Measurements from ENCODE around the gene PHYH. TPM values are rescaled to one million over a fixed set of nuclear protein-coding genes. Genes with fewer than 3 reads are reported as not detected.

PHYH gene
- total RNA-seq, 1 experiment from 2014 or later: 22.5 TPM

DNA sequence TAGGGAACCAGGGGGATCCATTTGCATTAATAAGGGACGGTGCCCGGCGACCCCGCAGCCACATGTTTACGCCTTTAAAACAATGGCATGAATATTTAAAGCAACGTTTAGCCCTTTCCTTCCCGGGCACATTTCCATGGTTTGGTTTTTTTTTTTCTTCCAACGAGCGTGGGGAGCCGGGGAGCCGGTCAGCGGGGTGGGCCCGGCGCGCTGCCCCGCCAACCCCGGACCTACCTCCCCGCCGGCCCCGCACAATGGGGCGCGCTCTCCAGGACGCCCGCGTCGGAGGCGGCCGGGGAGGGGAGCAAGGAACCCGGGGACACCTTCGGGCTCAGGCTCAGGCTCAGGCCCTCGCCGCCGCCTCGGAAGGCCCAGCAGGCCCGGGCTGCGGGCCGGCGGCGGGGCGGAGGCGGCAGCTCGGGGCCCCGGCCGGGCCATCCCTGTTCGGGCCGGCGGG, 47.2 kb upstream of the PHYH start (continued):
- TF ChIP-seq, protein P1, sequence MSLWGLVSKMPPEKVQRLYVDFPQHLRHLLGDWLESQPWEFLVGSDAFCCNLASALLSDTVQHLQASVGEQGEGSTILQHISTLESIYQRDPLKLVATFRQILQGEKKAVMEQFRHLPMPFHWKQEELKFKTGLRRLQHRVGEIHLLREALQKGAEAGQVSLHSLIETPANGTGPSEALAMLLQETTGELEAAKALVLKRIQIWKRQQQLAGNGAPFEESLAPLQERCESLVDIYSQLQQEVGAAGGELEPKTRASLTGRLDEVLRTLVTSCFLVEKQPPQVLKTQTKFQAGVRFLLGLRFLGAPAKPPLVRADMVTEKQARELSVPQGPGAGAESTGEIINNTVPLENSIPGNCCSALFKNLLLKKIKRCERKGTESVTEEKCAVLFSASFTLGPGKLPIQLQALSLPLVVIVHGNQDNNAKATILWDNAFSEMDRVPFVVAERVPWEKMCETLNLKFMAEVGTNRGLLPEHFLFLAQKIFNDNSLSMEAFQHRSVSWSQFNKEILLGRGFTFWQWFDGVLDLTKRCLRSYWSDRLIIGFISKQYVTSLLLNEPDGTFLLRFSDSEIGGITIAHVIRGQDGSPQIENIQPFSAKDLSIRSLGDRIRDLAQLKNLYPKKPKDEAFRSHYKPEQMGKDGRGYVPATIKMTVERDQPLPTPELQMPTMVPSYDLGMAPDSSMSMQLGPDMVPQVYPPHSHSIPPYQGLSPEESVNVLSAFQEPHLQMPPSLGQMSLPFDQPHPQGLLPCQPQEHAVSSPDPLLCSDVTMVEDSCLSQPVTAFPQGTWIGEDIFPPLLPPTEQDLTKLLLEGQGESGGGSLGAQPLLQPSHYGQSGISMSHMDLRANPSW (CRISPR knock-in tag; conservative IDR thresholded peaks at IDR 0.05; ENCODE audit: low read depth): no peak
- TF ChIP-seq, protein P2, sequence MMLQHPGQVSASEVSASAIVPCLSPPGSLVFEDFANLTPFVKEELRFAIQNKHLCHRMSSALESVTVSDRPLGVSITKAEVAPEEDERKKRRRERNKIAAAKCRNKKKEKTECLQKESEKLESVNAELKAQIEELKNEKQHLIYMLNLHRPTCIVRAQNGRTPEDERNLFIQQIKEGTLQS (CRISPR knock-in tag; conservative IDR thresholded peaks at IDR 0.05): no peak
- TF ChIP-seq TEAD4 (CRISPR knock-in tag; IDR thresholded peaks at IDR 0.05) (no peak), NFE2L1 (CRISPR knock-in tag; IDR thresholded peaks at IDR 0.05) (no peak), PRRX2 (CRISPR knock-in tag; IDR thresholded peaks at IDR 0.05) (0 out of 2 replicates have a peak, but pooled peaks have one; percentile 26), ZBTB21 (CRISPR knock-in tag; IDR thresholded peaks at IDR 0.05; ENCODE audit: borderline replicate concordance) (no peak), KAT7 (CRISPR knock-in tag; IDR thresholded peaks at IDR 0.05; ENCODE audit: borderline replicate concordance) (0 out of 2 replicates have a peak, but pooled peaks have one; percentile 70), NFATC4 (CRISPR knock-in tag; IDR thresholded peaks at IDR 0.05) (no peak), JAZF1 (CRISPR knock-in tag; IDR thresholded peaks at IDR 0.05) (no peak), RELA (CRISPR knock-in tag; IDR thresholded peaks at IDR 0.05; ENCODE audit: borderline replicate concordance) (0 out of 2 replicates have a peak, but pooled peaks have one; percentile 31), IRF2 (CRISPR knock-in tag; IDR thresholded peaks at IDR 0.05; ENCODE audit: borderline replicate concordance, low read depth) (no peak), MYBL2 (CRISPR knock-in tag; IDR thresholded peaks at IDR 0.05) (no peak), ETV6 (CRISPR knock-in tag; IDR thresholded peaks at IDR 0.05) (0 out of 2 replicates have a peak, but pooled peaks have one; percentile 52), JUN (CRISPR knock-in tag; IDR thresholded peaks at IDR 0.05) (0 out of 2 replicates have a peak, but pooled peaks have one; percentile 43), MXD4 (CRISPR knock-in tag; IDR thresholded peaks at IDR 0.05; ENCODE audit: borderline replicate concordance) (no peak), NR1H2 (CRISPR knock-in tag; IDR thresholded peaks at IDR 0.05) (no peak), SOX15 (CRISPR knock-in tag; IDR thresholded peaks at IDR 0.05) (no peak), ZNF423 (CRISPR knock-in tag; IDR thresholded peaks at IDR 0.05) (peak; percentile 81), TCF7 (CRISPR knock-in tag; IDR thresholded peaks at IDR 0.05; ENCODE audit: low read depth) (no peak), GRHL2 (CRISPR knock-in tag; IDR thresholded peaks at IDR 0.05; ENCODE audit: insufficient replicate concordance, severe bottlenecking) (no peak), ZNF232 (CRISPR knock-in tag; IDR thresholded peaks at IDR 0.05) (no peak), ZNF219 (CRISPR knock-in tag; IDR thresholded peaks at IDR 0.05; ENCODE audit: borderline replicate concordance) (no peak), ZNF317 (CRISPR knock-in tag; IDR thresholded peaks at IDR 0.05; ENCODE audit: borderline replicate concordance, low read depth) (no peak)
- TF ChIP-seq, protein P3, sequence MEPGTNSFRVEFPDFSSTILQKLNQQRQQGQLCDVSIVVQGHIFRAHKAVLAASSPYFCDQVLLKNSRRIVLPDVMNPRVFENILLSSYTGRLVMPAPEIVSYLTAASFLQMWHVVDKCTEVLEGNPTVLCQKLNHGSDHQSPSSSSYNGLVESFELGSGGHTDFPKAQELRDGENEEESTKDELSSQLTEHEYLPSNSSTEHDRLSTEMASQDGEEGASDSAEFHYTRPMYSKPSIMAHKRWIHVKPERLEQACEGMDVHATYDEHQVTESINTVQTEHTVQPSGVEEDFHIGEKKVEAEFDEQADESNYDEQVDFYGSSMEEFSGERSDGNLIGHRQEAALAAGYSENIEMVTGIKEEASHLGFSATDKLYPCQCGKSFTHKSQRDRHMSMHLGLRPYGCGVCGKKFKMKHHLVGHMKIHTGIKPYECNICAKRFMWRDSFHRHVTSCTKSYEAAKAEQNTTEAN (CRISPR knock-in tag; IDR thresholded peaks at IDR 0.05): no peak
- TF ChIP-seq, protein P4, sequence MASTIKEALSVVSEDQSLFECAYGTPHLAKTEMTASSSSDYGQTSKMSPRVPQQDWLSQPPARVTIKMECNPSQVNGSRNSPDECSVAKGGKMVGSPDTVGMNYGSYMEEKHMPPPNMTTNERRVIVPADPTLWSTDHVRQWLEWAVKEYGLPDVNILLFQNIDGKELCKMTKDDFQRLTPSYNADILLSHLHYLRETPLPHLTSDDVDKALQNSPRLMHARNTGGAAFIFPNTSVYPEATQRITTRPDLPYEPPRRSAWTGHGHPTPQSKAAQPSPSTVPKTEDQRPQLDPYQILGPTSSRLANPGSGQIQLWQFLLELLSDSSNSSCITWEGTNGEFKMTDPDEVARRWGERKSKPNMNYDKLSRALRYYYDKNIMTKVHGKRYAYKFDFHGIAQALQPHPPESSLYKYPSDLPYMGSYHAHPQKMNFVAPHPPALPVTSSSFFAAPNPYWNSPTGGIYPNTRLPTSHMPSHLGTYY (CRISPR knock-in tag; IDR thresholded peaks at IDR 0.05): no peak
- TF ChIP-seq, protein P5, sequence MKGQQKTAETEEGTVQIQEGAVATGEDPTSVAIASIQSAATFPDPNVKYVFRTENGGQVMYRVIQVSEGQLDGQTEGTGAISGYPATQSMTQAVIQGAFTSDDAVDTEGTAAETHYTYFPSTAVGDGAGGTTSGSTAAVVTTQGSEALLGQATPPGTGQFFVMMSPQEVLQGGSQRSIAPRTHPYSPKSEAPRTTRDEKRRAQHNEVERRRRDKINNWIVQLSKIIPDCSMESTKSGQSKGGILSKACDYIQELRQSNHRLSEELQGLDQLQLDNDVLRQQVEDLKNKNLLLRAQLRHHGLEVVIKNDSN (CRISPR knock-in tag; IDR thresholded peaks at IDR 0.05): no peak
- TF ChIP-seq, protein P6, sequence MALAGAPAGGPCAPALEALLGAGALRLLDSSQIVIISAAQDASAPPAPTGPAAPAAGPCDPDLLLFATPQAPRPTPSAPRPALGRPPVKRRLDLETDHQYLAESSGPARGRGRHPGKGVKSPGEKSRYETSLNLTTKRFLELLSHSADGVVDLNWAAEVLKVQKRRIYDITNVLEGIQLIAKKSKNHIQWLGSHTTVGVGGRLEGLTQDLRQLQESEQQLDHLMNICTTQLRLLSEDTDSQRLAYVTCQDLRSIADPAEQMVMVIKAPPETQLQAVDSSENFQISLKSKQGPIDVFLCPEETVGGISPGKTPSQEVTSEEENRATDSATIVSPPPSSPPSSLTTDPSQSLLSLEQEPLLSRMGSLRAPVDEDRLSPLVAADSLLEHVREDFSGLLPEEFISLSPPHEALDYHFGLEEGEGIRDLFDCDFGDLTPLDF (CRISPR knock-in tag; IDR thresholded peaks at IDR 0.05): no peak
- TF ChIP-seq, protein P7, sequence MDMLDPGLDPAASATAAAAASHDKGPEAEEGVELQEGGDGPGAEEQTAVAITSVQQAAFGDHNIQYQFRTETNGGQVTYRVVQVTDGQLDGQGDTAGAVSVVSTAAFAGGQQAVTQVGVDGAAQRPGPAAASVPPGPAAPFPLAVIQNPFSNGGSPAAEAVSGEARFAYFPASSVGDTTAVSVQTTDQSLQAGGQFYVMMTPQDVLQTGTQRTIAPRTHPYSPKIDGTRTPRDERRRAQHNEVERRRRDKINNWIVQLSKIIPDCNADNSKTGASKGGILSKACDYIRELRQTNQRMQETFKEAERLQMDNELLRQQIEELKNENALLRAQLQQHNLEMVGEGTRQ (CRISPR knock-in tag; IDR thresholded peaks at IDR 0.05): no peak
- TF ChIP-seq, protein P8, sequence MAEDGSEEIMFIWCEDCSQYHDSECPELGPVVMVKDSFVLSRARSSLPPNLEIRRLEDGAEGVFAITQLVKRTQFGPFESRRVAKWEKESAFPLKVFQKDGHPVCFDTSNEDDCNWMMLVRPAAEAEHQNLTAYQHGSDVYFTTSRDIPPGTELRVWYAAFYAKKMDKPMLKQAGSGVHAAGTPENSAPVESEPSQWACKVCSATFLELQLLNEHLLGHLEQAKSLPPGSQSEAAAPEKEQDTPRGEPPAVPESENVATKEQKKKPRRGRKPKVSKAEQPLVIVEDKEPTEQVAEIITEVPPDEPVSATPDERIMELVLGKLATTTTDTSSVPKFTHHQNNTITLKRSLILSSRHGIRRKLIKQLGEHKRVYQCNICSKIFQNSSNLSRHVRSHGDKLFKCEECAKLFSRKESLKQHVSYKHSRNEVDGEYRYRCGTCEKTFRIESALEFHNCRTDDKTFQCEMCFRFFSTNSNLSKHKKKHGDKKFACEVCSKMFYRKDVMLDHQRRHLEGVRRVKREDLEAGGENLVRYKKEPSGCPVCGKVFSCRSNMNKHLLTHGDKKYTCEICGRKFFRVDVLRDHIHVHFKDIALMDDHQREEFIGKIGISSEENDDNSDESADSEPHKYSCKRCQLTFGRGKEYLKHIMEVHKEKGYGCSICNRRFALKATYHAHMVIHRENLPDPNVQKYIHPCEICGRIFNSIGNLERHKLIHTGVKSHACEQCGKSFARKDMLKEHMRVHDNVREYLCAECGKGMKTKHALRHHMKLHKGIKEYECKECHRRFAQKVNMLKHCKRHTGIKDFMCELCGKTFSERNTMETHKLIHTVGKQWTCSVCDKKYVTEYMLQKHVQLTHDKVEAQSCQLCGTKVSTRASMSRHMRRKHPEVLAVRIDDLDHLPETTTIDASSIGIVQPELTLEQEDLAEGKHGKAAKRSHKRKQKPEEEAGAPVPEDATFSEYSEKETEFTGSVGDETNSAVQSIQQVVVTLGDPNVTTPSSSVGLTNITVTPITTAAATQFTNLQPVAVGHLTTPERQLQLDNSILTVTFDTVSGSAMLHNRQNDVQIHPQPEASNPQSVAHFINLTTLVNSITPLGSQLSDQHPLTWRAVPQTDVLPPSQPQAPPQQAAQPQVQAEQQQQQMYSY (CRISPR knock-in tag; IDR thresholded peaks at IDR 0.05): no peak

Measured in WTC11 (cell line).